OCI-LY1 (cell line): ENCODE data around the gene TMEM9.

Experiments used
- H2AFZ ChIP-seq: fragments of 200-600 bp; sonication (generic), shearing (Covaris generic); 2 replicates; pipeline ENCODE4 v1.6.0; 2014; ENCODE audit warnings: antibody characterized with exemption, mild to moderate bottlenecking, low read length
- H3F3A ChIP-seq: fragments of 200-600 bp; sonication (generic), shearing (Covaris generic); 2 replicates; pipeline ENCODE4 v1.6.0; 2014; ENCODE audit warnings: mild to moderate bottlenecking, antibody characterized with exemption, low read length, moderate library complexity; ENCODE audit not compliant: insufficient read depth
- H3K27ac ChIP-seq: fragments of 200-600 bp; sonication (generic); 2 replicates; pipeline ENCODE4 v1.5.1; 2014; ENCODE audit warnings: low read length, mixed run types, mild to moderate bottlenecking, low read depth; ENCODE audit not compliant: poor library complexity, severe bottlenecking
- H3K27me3 ChIP-seq: fragments of 200-600 bp; sonication (generic); 2 replicates; pipeline ENCODE4 v1.6.0; 2014; ENCODE audit warnings: antibody characterized with exemption, mild to moderate bottlenecking, low read length, moderate library complexity; ENCODE audit not compliant: insufficient read depth
- H3K36me3 ChIP-seq: fragments of 200-600 bp; sonication (generic); 2 replicates; pipeline ENCODE4 v1.6.1; 2014; ENCODE audit warnings: mild to moderate bottlenecking, antibody characterized with exemption, low read length, moderate library complexity, mixed read lengths; ENCODE audit not compliant: insufficient read depth
- H3K4me1 ChIP-seq: fragments of 200-600 bp; sonication (generic); 2 replicates; pipeline ENCODE4 v1.5.1; 2014; ENCODE audit warnings: mild to moderate bottlenecking, low read length, moderate library complexity; ENCODE audit not compliant: insufficient read depth, severe bottlenecking
- H3K4me2 ChIP-seq: fragments of 200-600 bp; sonication (generic), shearing (Covaris generic); 2 replicates; pipeline ENCODE4 v1.6.1; 2014; ENCODE audit warnings: low read length
- H3K4me3 ChIP-seq: fragments of 200-600 bp; sonication (generic); 2 replicates; pipeline ENCODE4 v1.5.1; 2014; ENCODE audit warnings: low read length, low read depth, mild to moderate bottlenecking, mixed read lengths; ENCODE audit not compliant: poor library complexity, severe bottlenecking
- H3K79me2 ChIP-seq: fragments of 200-600 bp; shearing (Covaris generic); 2 replicates; pipeline ENCODE4 v1.6.1; 2016; ENCODE audit warnings: mixed run types, low read length, mixed read lengths; ENCODE audit not compliant: insufficient read depth
- H3K9ac ChIP-seq: fragments of 200-600 bp; sonication (generic), shearing (Covaris generic); 2 replicates; pipeline ENCODE4 v1.6.1; 2014; ENCODE audit warnings: mild to moderate bottlenecking, low read length, mixed read lengths
- H3K9me2 ChIP-seq: fragments of 200-600 bp; sonication (generic), shearing (Covaris generic); 2 replicates; pipeline ENCODE4 v1.6.1; 2014; ENCODE audit warnings: low read depth, mild to moderate bottlenecking, low read length, mixed read lengths
- H3K9me3 ChIP-seq: fragments of 200-600 bp; shearing (Covaris generic); 2 replicates; pipeline ENCODE4 v1.6.1; 2014; ENCODE audit warnings: low read length, mixed read lengths
- H4K20me1 ChIP-seq: fragments of 200-600 bp; sonication (generic), shearing (Covaris generic); 2 replicates; pipeline ENCODE4 v1.6.0; 2016; ENCODE audit warnings: mild to moderate bottlenecking, low read length; ENCODE audit not compliant: insufficient read depth
- EZH2 ChIP-seq: fragments of 200-600 bp; sonication (generic), shearing (Covaris generic); IDR thresholded peaks from 2 replicates; pipeline ENCODE4 v1.8.0; 2017; ENCODE audit warnings: borderline replicate concordance, mixed run types, mild to moderate bottlenecking, antibody characterized with exemption, low read length, moderate library complexity, mixed read lengths
- TF ChIP-seq, protein P1 (sequence below): fragments of 200-600 bp; sonication (generic), shearing (Covaris generic); IDR thresholded peaks from 2 replicates; pipeline ENCODE4 v1.5.1; 2017; ENCODE audit warnings: mild to moderate bottlenecking, antibody characterized with exemption, low read length, moderate library complexity, mixed read lengths

TMEM9 gene

DNA sequence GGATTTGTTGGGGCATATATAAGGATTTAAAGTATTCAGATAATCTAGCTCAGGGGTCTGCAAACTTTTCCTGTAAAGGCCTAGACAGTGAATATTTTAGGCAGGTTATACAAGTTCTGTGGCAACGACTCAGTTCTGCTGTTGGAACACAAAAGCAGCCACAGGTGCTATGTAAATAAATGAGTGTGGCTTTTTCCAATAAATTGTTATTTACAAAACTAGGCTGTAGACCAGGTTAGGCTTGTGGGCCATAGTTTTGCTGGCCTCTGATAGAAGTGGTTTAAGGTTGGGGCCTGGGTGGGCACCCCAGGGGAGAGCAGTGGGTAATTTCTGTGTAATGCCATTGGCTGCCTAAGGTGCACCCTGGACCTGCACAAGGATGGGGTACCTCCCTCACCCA, 19.5 kb upstream of the TMEM9 start:
- TF ChIP-seq EZH2, result no peak
- TF ChIP-seq, protein P1, sequence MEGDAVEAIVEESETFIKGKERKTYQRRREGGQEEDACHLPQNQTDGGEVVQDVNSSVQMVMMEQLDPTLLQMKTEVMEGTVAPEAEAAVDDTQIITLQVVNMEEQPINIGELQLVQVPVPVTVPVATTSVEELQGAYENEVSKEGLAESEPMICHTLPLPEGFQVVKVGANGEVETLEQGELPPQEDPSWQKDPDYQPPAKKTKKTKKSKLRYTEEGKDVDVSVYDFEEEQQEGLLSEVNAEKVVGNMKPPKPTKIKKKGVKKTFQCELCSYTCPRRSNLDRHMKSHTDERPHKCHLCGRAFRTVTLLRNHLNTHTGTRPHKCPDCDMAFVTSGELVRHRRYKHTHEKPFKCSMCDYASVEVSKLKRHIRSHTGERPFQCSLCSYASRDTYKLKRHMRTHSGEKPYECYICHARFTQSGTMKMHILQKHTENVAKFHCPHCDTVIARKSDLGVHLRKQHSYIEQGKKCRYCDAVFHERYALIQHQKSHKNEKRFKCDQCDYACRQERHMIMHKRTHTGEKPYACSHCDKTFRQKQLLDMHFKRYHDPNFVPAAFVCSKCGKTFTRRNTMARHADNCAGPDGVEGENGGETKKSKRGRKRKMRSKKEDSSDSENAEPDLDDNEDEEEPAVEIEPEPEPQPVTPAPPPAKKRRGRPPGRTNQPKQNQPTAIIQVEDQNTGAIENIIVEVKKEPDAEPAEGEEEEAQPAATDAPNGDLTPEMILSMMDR, result no peak
- H3K27me3 ChIP-seq, result peaks cover 7% of the 10 kb centered on the region; the same call in 1 of the 2 replicates
- H3F3A ChIP-seq, result no peaks in the 10 kb centered on the region
- H3K4me1 ChIP-seq, result peaks cover 17% of the 10 kb centered on the region
- H3K4me3 ChIP-seq, result no peak overlapping the region
- no peak overlapping the region for H3K9ac ChIP-seq
- H3K9me3 ChIP-seq, result no peaks in the 10 kb centered on the region
- no peak overlapping the region for H3K4me2 ChIP-seq
- no peak overlapping the region for H2AFZ ChIP-seq
- H4K20me1 ChIP-seq, result no peaks in the 10 kb centered on the region
- H3K27ac ChIP-seq, result no peak overlapping the region
- no peaks in the 10 kb centered on the region for H3K9me2 ChIP-seq
- H3K36me3 ChIP-seq, result no peaks in the 10 kb centered on the region; the same call in 1 of the 2 replicates
- no peaks in the 10 kb centered on the region for H3K79me2 ChIP-seq

DNA sequence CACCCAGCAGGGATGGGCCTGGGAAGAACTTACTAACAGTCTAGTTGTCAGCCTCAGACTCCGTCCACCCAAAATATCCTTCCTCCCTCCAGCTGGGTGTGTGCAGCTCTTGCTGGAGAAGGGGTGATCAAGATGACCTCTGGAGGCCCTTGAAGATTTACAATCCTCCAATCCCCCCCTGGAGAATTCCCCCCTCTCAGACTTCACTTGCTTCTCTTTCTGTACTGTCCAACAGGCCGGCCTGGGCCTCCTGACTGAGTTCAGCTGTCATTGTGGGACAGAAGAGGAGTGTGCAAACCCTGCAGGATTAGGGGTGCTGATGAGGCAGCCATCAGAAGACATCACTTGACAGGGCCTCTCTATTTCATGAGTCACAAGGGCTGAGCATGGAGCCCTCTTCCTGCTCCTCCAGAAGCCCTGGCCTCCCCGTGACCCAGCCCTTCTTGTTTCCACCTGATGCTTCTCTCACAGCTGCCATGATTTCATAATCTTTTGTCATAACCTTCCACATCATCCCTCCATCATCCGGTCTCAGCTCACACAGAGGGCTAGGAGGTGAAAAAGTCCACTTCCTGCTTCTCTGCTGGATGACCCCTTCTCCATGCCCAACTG, 18.8 kb upstream of the TMEM9 start:
- no peaks in the 10 kb centered on the region for H3K36me3 ChIP-seq
- H4K20me1 ChIP-seq, result no peaks in the 10 kb centered on the region
- H3K4me3 ChIP-seq, result no peak overlapping the region
- no peaks in the 10 kb centered on the region for H3K79me2 ChIP-seq
- H3K4me2 ChIP-seq, result no peak overlapping the region
- H3K27me3 ChIP-seq, result peaks cover 7% of the 10 kb centered on the region; the same call in 1 of the 2 replicates
- H3K27ac ChIP-seq, result no peak overlapping the region
- no peak overlapping the region for H2AFZ ChIP-seq
- H3K9ac ChIP-seq, result no peak overlapping the region
- no peaks in the 10 kb centered on the region for H3F3A ChIP-seq
- peaks cover 17% of the 10 kb centered on the region for H3K4me1 ChIP-seq
- TF ChIP-seq, protein P1, result no peak
- no peak for TF ChIP-seq EZH2
- H3K9me2 ChIP-seq, result no peaks in the 10 kb centered on the region
- no peaks in the 10 kb centered on the region for H3K9me3 ChIP-seq

DNA sequence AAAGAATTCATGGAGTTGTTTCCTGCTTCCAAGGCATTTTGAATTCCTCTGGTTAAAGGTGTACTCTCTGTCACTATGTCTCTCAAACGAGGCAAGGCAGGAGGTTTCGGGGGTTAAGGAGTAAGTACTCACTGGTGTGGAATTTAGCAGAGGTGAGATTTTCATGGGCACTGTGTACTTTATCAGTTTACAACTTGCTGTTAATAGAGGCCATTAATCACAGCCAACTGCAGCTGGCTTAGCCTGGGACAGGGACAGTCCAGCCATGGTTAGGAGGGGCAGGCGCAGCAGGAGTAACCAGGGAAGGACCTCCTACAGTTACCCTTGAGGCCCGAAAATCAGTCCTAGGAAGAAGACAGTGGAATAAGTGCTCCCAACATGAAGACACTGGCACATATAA, 18.1 kb upstream of the TMEM9 start:
- Histone ChIP-seq H3K27me3 (peaks cover 11% of the 10 kb centered on the region), H3K9ac (no peak overlapping the region), H3K4me1 (peaks cover 17% of the 10 kb centered on the region), H4K20me1 (no peaks in the 10 kb centered on the region), H3K27ac (no peak overlapping the region), H3K9me2 (no peaks in the 10 kb centered on the region), H3K4me2 (no peak overlapping the region), H3K4me3 (no peak overlapping the region), H3K36me3 (no peaks in the 10 kb centered on the region), H3F3A (no peaks in the 10 kb centered on the region), H3K9me3 (no peaks in the 10 kb centered on the region), H3K79me2 (no peaks in the 10 kb centered on the region), H2AFZ (no peak overlapping the region)
- no peak for TF ChIP-seq EZH2
- TF ChIP-seq, protein P1, result no peak
